K562 (cell line): ENCODE measurements around the gene LYZL6. TPM values are rescaled to one million over a fixed set of nuclear protein-coding genes. Genes with fewer than 3 reads are reported as not detected.

Source experiments
- ATAC-seq: fragments of 200-7000 bp; cut with Tn5 transposase; 3 replicates; pipeline ENCODE4 v1.9.1; 2020; ENCODE audit warnings: moderate library complexity
- BruUV-seq: library from RNA; stranded (reverse); fragments of 400-500 nt; replicated peaks from 2 replicates; lab custom pipeline; 2021; lab: Mats Ljungman, UMichigan
- CTCF ChIA-PET: fragments of 300-600 bp; formaldehyde crosslinking; extraction: SDS; loops from one replicate; lab custom pipeline; 2021; ENCODE audit warnings: low intra/inter-chr PET ratio; lab: Yijun Ruan, JAX
- POLR2A ChIA-PET: fragments of 300-600, 350-650 bp; sonication (Branson Sonifier 250); formaldehyde crosslinking; extraction: SDS; loops from one replicate; lab custom pipeline; 2021; ENCODE audit warnings: antibody characterized with exemption, inconsistent platforms; lab: Yijun Ruan, JAX
- DNase-seq, 4 experiments: peaks; one replicate each; pipeline versions ENCODE4 v3.0.0 to v3.0.0-alpha.2; 2011 to 2018; ENCODE audit warnings: low spot score in 3 of 4, mixed read lengths in 3 of 4; ENCODE audit errors: extremely low read depth in 1 of 4
- FAIRE-seq: peaks from 2 replicates; lab custom pipeline; 2011; peaks lifted over from hg19 to GRCh38; lab: Jason Lieb, UNC
- H2AFZ ChIP-seq: 2 replicates; pipeline ENCODE4 v1.6.0; 2011; ENCODE audit warnings: low read depth, low read length, control low read depth, inconsistent platforms
- H3K27ac ChIP-seq: fragments of 200-600 bp; 3 replicates; pipeline ENCODE4 v1.8.0; 2011; ENCODE audit warnings: low read depth, mild to moderate bottlenecking, control low read depth, inconsistent platforms, low read length, moderate library complexity, mixed read lengths; ENCODE audit errors: extremely low read depth
- H3K27me3 ChIP-seq, 2 experiments: fragments of 300-600 bp in 1 of 2; 2 replicates in 1 of 2; 3 replicates in 1 of 2; pipeline versions ENCODE4 v1.6.0 to v1.8.0; 2011; ENCODE audit warnings: inconsistent platforms in 2 of 2, low read length in 2 of 2, mild to moderate bottlenecking in 1 of 2, mixed read lengths in 1 of 2, moderate library complexity in 1 of 2; ENCODE audit not compliant: control insufficient read depth in 2 of 2, insufficient read depth in 2 of 2
- H3K36me3 ChIP-seq: fragments of 300-600 bp; 3 replicates; pipeline ENCODE4 v1.8.0; 2011; ENCODE audit warnings: mild to moderate bottlenecking, low read length, inconsistent platforms; ENCODE audit not compliant: control insufficient read depth, insufficient read depth
- H3K4me1 ChIP-seq, 2 experiments: fragments of 200-600 bp in 1 of 2; replicated peaks in 1 of 2; 2 replicates in 1 of 2; 3 replicates in 1 of 2; pipeline versions ENCODE4 v1.5.1 to v1.8.0; 2011; ENCODE audit warnings: inconsistent platforms in 2 of 2, low read length in 2 of 2, mild to moderate bottlenecking in 1 of 2, mixed read lengths in 1 of 2, moderate library complexity in 1 of 2; ENCODE audit not compliant: control insufficient read depth in 2 of 2, insufficient read depth in 2 of 2
- H3K4me2 ChIP-seq: 2 replicates; pipeline ENCODE4 v1.6.1; 2011; ENCODE audit warnings: low read length, control low read depth, inconsistent platforms, mixed read lengths; ENCODE audit not compliant: insufficient read depth
- H3K4me3 ChIP-seq: fragments of 200-600 bp; sonication (generic), shearing (Covaris generic); 2 replicates; pipeline ENCODE4 v1.5.1; 2016; ENCODE audit warnings: control low read depth, inconsistent platforms
- H3K79me2 ChIP-seq: fragments of 200-600 bp; 3 replicates; pipeline ENCODE4 v1.8.0; 2011; ENCODE audit warnings: low read length, inconsistent platforms; ENCODE audit not compliant: control insufficient read depth, insufficient read depth
- H3K9ac ChIP-seq, 2 experiments: 2 replicates each; pipeline versions ENCODE4 v1.6.0 to v1.6.1; 2011; ENCODE audit warnings: low read depth in 2 of 2, low read length in 2 of 2, control low read depth in 1 of 2, inconsistent platforms in 1 of 2, mild to moderate bottlenecking in 1 of 2, mixed read lengths in 1 of 2; ENCODE audit not compliant: insufficient read depth in 1 of 2
- H3K9me1 ChIP-seq: one replicate; pipeline ENCODE4 v1.6.0; 2011; ENCODE audit warnings: inconsistent platforms, mild to moderate bottlenecking, low read length, moderate library complexity; ENCODE audit not compliant: control insufficient read depth, insufficient read depth
- H3K9me3 ChIP-seq: replicated peaks from 2 replicates; pipeline ENCODE4 v1.5.1; 2011; ENCODE audit warnings: low read depth, low read length, inconsistent platforms; ENCODE audit not compliant: control insufficient read depth, insufficient read depth
- H4K20me1 ChIP-seq: replicated peaks from 2 replicates; pipeline ENCODE4 v1.6.1; 2011; ENCODE audit warnings: low read length, inconsistent platforms, mixed read lengths; ENCODE audit not compliant: control insufficient read depth, insufficient read depth
- ARNT ChIP-seq, 2 experiments: fragments of 450-650 bp; IDR thresholded peaks; 2 replicates each; pipeline ENCODE4 v1.6.1; 2016; ENCODE audit warnings: mild to moderate bottlenecking in 1 of 2
- ELF1 ChIP-seq: fragments of 200-800 bp; sonication (Bioruptor generic); IDR thresholded peaks from 2 replicates; pipeline ENCODE4 v1.6.1; 2016; ENCODE audit warnings: missing genetic modification characterization, missing compliant biosample characterization
- HNRNPH1 ChIP-seq: fragments of 200-400 bp; formaldehyde crosslinking; optimal IDR thresholded peaks from 2 replicates; pipeline ENCODE3; 2017; ENCODE audit warnings: low read depth, mild to moderate bottlenecking, low read length, moderate library complexity
- HNRNPL ChIP-seq: fragments of 200-400 bp; formaldehyde crosslinking; IDR thresholded peaks from 2 replicates; pipeline ENCODE4 v1.6.1; 2017; ENCODE audit warnings: low read depth, mild to moderate bottlenecking, low read length
- HNRNPLL ChIP-seq: fragments of 200-400 bp; formaldehyde crosslinking; IDR thresholded peaks from 2 replicates; pipeline ENCODE4 v1.6.1; 2017; ENCODE audit warnings: low read length, low read depth, mild to moderate bottlenecking; ENCODE audit not compliant: poor library complexity, severe bottlenecking
- NFATC3 ChIP-seq: fragments of 450-650 bp; IDR thresholded peaks from 2 replicates; pipeline ENCODE4 v1.6.1; 2017; ENCODE audit warnings: mild to moderate bottlenecking
- NFIX ChIP-seq: fragments of 250-450 bp; sonication (Bioruptor Pico); IDR thresholded peaks from 2 replicates; pipeline ENCODE4 v1.4.0; 2020; ENCODE audit warnings: low read depth, mild to moderate bottlenecking, moderate library complexity
- SMARCB1 ChIP-seq: IDR thresholded peaks from 2 replicates; pipeline ENCODE4 v1.6.1; 2011; ENCODE audit warnings: improper control_type of control experiment, low read depth; ENCODE audit not compliant: insufficient read length
- ZNF165 ChIP-seq: fragments of 250-450 bp; sonication (Bioruptor Pico); IDR thresholded peaks from 2 replicates; pipeline ENCODE4 v1.4.0; 2020; ENCODE audit warnings: borderline replicate concordance
- ZNF785 ChIP-seq: fragments of 250-450 bp; sonication (Bioruptor Pico); IDR thresholded peaks from 2 replicates; pipeline ENCODE4 v1.4.0; 2020; ENCODE audit warnings: mild to moderate bottlenecking
- WGBS: fragments of 100-300 bp; shearing (Covaris generic); methylation state at CpG from one replicate; pipeline ENCODE4 v1.1.6; 2016; ENCODE audit warnings: low coverage, mixed read lengths; ENCODE audit not compliant: insufficient coverage; ENCODE audit errors: missing lambda C conversion rate; 5-methylcytosine and 5-hydroxymethylcytosine counted together
- in situ Hi-C: fragments of 300-500 bp; cut with MboI; formaldehyde crosslinking; loops from 4 replicates; pipeline ENCODE4 v1.15.0; 2018; ENCODE audit warnings: inconsistent platforms, mixed read lengths
- intact Hi-C: fragments of 100-400 bp; cut with micrococcal nuclease; formaldehyde crosslinking; loops from 2 replicates; pipeline ENCODE4 v1.14.2; 2022
- polyA plus RNA-seq, 8 experiments: library from polyadenylated mRNA; depleted of rRNA in 4 of 8; stranded (reverse) in 5 of 8; unstranded in 3 of 8; fragments of >200 nt; fragmentation: Nextera tagmentation in 2 of 8; fragmentation: Illumina TruSeq in 1 of 8; extraction: Ambion mirVana in 2 of 8; extraction: Trizol in 1 of 8; gene quantifications; 2 replicates each; pipeline versions ENCODE4 v1.2.1 to v1.2.3, GENCODE V29; 2011 to 2014; ENCODE audit warnings: inconsistent platforms in 1 of 8, missing spikeins in 1 of 8
- total RNA-seq, 7 experiments: library from RNA; depleted of rRNA in 6 of 7; stranded (reverse); fragments of >200 nt in 6 of 7; fragmentation: Illumina TruSeq in 2 of 7; extraction: Trizol in 2 of 7; gene quantifications; 2 replicates each; pipeline versions ENCODE4 v1.2.1 to v1.2.3, GENCODE V29; 2011 to 2021; ENCODE audit warnings: low replicate concordance in 1 of 7
- TF ChIP-seq, protein P1 (sequence below): fragments of 250-450 bp; sonication (Bioruptor Pico); IDR thresholded peaks from 2 replicates; pipeline ENCODE4 v1.5.0; 2020; ENCODE audit warnings: mild to moderate bottlenecking, borderline replicate concordance
- TF ChIP-seq, protein P2 (sequence below): fragments of 250-450 bp; sonication (Bioruptor Pico); IDR thresholded peaks from 2 replicates; pipeline ENCODE4 v1.9.0; 2021; ENCODE audit warnings: mild to moderate bottlenecking, inconsistent platforms

The LYZL6 gene
- total and polyA plus RNA-seq, 9 of the 15 experiments (the other 6 are each of a cell fraction or from before 2014, with no cell fraction given), result not detected

DNA sequence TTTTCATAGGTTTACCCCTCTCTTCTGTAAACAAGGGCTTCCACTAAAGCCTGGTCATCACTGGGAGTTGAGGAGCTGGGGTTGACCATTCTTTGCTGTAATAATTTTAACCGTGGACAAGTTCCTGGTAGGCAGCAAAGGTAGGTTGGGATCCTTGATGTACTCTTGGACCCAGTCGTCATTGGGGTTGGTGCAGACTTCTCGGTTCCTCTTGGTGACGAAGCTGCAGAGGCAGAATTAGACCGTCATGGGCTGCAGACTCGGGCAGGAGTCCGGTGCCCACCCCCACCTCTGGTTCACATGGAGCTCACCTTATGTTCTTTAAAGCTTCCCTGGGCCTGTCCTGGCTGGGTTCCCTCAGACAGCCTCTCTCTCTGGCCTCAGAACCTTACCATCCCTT lies 34.0 kb upstream of the LYZL6 start:
- intact Hi-C loops, result no loop called here
- POLR2A ChIA-PET, result no interaction called here
- BruUV-seq, result no TSS peak

More for the DNA sequence above, 34.0 kb upstream of the LYZL6 start:
- no peak overlapping the region for H2AFZ ChIP-seq
- no peak overlapping the region for H3K9ac ChIP-seq
- no peak overlapping the region for H3K4me2 ChIP-seq
- ATAC-seq (no peak), DNase-seq (no peak), FAIRE-seq (no peak)
- 2% methylated on average over 7 of the region's 7 CpGs for WGBS
- H3K27me3 ChIP-seq, result peaks cover 14 to 43% of the 10 kb centered on the region in 2 experiments; a peak in 4 of 5 replicates
- H3K9me3 ChIP-seq, result no peaks in the 10 kb centered on the region
- H3K4me3 ChIP-seq, result no peak overlapping the region
- CTCF ChIA-PET, result no interaction called here
- no peaks in the 10 kb centered on the region for H3K79me2 ChIP-seq
- no peaks in the 10 kb centered on the region for H3K36me3 ChIP-seq
- no peak for TF ChIP-seq ZNF165
- TF ChIP-seq HNRNPL, result no peak
- no peak for TF ChIP-seq ARNT (IDR thresholded peaks at IDR 0.05)
- TF ChIP-seq ELF1 (tag), result no peak
- TF ChIP-seq NFATC3, result no peak
- no peak for TF ChIP-seq HNRNPH1
- TF ChIP-seq HNRNPLL, result no peak
- no peak for TF ChIP-seq SMARCB1
- TF ChIP-seq NFIX (CRISPR knock-in tag), result no peak
- TF ChIP-seq, protein P1, sequence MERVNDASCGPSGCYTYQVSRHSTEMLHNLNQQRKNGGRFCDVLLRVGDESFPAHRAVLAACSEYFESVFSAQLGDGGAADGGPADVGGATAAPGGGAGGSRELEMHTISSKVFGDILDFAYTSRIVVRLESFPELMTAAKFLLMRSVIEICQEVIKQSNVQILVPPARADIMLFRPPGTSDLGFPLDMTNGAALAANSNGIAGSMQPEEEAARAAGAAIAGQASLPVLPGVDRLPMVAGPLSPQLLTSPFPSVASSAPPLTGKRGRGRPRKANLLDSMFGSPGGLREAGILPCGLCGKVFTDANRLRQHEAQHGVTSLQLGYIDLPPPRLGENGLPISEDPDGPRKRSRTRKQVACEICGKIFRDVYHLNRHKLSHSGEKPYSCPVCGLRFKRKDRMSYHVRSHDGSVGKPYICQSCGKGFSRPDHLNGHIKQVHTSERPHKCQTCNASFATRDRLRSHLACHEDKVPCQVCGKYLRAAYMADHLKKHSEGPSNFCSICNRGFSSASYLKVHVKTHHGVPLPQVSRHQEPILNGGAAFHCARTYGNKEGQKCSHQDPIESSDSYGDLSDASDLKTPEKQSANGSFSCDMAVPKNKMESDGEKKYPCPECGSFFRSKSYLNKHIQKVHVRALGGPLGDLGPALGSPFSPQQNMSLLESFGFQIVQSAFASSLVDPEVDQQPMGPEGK, result no peak
- TF ChIP-seq ZNF785 (CRISPR knock-in tag), result no peak
- TF ChIP-seq, protein P2, sequence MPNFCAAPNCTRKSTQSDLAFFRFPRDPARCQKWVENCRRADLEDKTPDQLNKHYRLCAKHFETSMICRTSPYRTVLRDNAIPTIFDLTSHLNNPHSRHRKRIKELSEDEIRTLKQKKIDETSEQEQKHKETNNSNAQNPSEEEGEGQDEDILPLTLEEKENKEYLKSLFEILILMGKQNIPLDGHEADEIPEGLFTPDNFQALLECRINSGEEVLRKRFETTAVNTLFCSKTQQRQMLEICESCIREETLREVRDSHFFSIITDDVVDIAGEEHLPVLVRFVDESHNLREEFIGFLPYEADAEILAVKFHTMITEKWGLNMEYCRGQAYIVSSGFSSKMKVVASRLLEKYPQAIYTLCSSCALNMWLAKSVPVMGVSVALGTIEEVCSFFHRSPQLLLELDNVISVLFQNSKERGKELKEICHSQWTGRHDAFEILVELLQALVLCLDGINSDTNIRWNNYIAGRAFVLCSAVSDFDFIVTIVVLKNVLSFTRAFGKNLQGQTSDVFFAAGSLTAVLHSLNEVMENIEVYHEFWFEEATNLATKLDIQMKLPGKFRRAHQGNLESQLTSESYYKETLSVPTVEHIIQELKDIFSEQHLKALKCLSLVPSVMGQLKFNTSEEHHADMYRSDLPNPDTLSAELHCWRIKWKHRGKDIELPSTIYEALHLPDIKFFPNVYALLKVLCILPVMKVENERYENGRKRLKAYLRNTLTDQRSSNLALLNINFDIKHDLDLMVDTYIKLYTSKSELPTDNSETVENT (CRISPR knock-in tag), result no peak
- H3K4me1 ChIP-seq, result no peaks in the 10 kb centered on the region
- no peak overlapping the region for H3K27ac ChIP-seq
- H3K9me1 ChIP-seq, result no peaks in the 10 kb centered on the region
- no peaks in the 10 kb centered on the region; the same call in 1 of the 2 replicates for H4K20me1 ChIP-seq
- in situ Hi-C loops, result no loop called here
